DOHH2 (cell line): Measurements from ENCODE around the gene METTL24.

Experiments used
- CTCF ChIP-seq: fragments of 200-600 bp; sonication (generic); IDR thresholded peaks from one replicate; pipeline ENCODE4 v1.5.1; 2014; ENCODE audit warnings: antibody characterized with exemption, mild to moderate bottlenecking, low read depth, low read length; ENCODE audit not compliant: poor library complexity, severe bottlenecking
- EZH2phosphoT487 ChIP-seq: fragments of 200-600 bp; sonication (generic); IDR thresholded peaks from 2 replicates; pipeline ENCODE4 v1.6.1; 2017; ENCODE audit warnings: borderline replicate concordance, mild to moderate bottlenecking, antibody characterized with exemption, low read length, moderate library complexity, mixed read lengths

GRCh38 chr6:110366975-110367374 is 8.8 kb upstream of the METTL24 start:
- TF ChIP-seq CTCF, result no peak
- TF ChIP-seq EZH2phosphoT487, result no peak
